Stomach smooth muscle (tissue), 2 donors: Measurements from ENCODE around the gene DVL2.
"Not testable (repeated sequence)": the region's sequence is repeated elsewhere in the genome, so short reads cannot be mapped to it uniquely, and the experiment has no call there.

Experiments
- H3K27ac ChIP-seq: one replicate; pipeline ENCODE4 v1.7.0; 2013; ENCODE audit warnings: mild to moderate bottlenecking, low read length, inconsistent platforms
- H3K27me3 ChIP-seq, 2 donors: one replicate each; pipeline ENCODE4 v1.7.0; 2013; ENCODE audit warnings: low read length in 2 of 2; ENCODE audit not compliant: insufficient read depth in 2 of 2, control insufficient read depth in 1 of 2
- H3K36me3 ChIP-seq, 2 donors: one replicate each; pipeline ENCODE4 v1.7.0; 2013; ENCODE audit warnings: low read length in 2 of 2; ENCODE audit not compliant: control insufficient read depth in 2 of 2, insufficient read depth in 2 of 2
- H3K4me1 ChIP-seq: one replicate; pipeline ENCODE4 v1.7.0; 2013; ENCODE audit warnings: low read length; ENCODE audit not compliant: control insufficient read depth, insufficient read depth
- H3K4me3 ChIP-seq, 2 donors: one replicate each; pipeline ENCODE4 v1.7.0; 2013; ENCODE audit warnings: low read length in 2 of 2
- H3K9ac ChIP-seq, 2 donors: one replicate each; pipeline ENCODE4 v1.7.0; 2013; ENCODE audit warnings: low read length in 2 of 2, mild to moderate bottlenecking in 1 of 2
- H3K9me3 ChIP-seq, 2 donors: one replicate each; pipeline ENCODE4 v1.7.0; 2013; ENCODE audit warnings: low read length in 2 of 2; ENCODE audit not compliant: control insufficient read depth in 2 of 2
- donor health status: healthy.
- donor health status: Pancreatic carcinoma.

Gene DVL2

GRCh38 chr17:7186241-7186640 lies 48.1 kb downstream of the DVL2 start:
- Histone ChIP-seq H3K36me3 (no peaks in the 10 kb centered on the region), H3K4me3 (no peak overlapping the region), H3K27me3 (no peaks in the 10 kb centered on the region), H3K27ac (no peak overlapping the region), H3K4me1 (peaks cover 3% of the 10 kb centered on the region), H3K9ac (no peak overlapping the region), H3K9me3 (no peaks in the 10 kb centered on the region)

GRCh38 chr17:7184647-7185046 lies 49.7 kb downstream of the DVL2 start:
- Histone ChIP-seq H3K9me3 (no peaks in the 10 kb centered on the region), H3K27ac (no peak overlapping the region), H3K9ac (no peak overlapping the region)

GRCh38 chr17:7184091-7184488 lies 50.2 kb downstream of the DVL2 start:
- H3K9ac ChIP-seq, result no peak overlapping the region
- H3K27ac ChIP-seq, result no peak overlapping the region

More at GRCh38 chr17:7184647-7185046, 49.7 kb downstream of the DVL2 start:
- no peaks in the 10 kb centered on the region for H3K36me3 ChIP-seq
- H3K4me3 ChIP-seq, result no peak overlapping the region
- peaks cover 3% of the 10 kb centered on the region for H3K4me1 ChIP-seq
- no peaks in the 10 kb centered on the region for H3K27me3 ChIP-seq

GRCh38 chr17:7183433-7184090 lies 50.8 kb downstream of the DVL2 start:
- no peak overlapping the region for H3K27ac ChIP-seq
- no peaks in the 10 kb centered on the region for H3K9me3 ChIP-seq
- peaks cover 0 to 2% of the 10 kb centered on the region in 2 donors for H3K27me3 ChIP-seq
- H3K9ac ChIP-seq, result no peak overlapping the region
- H3K4me3 ChIP-seq, result no peak overlapping the region
- H3K36me3 ChIP-seq, result no peaks in the 10 kb centered on the region
- H3K4me1 ChIP-seq, result peaks cover 3% of the 10 kb centered on the region

More at GRCh38 chr17:7184091-7184488, 50.2 kb downstream of the DVL2 start:
- H3K27me3 ChIP-seq, result peaks cover 0 to 1% of the 10 kb centered on the region in 2 donors
- no peaks in the 10 kb centered on the region for H3K9me3 ChIP-seq
- H3K4me1 ChIP-seq, result peaks cover 3% of the 10 kb centered on the region
- H3K36me3 ChIP-seq, result no peaks in the 10 kb centered on the region
- H3K4me3 ChIP-seq, result no peak overlapping the region

- H3K27ac ChIP-seq, H3K9ac ChIP-seq, H3K36me3 ChIP-seq, H3K9me3 ChIP-seq, H3K4me3 ChIP-seq: not testable (repeated sequence)
- H3K27me3 ChIP-seq, result peaks cover 11 to 14% of the 10 kb centered on the region in 2 donors
- peaks cover 15% of the 10 kb centered on the region for H3K4me1 ChIP-seq
Measured at GRCh38 chr17:7182101-7182500, 52.2 kb downstream of the DVL2 start.

GRCh38 chr17:7179317-7180254 lies 54.7 kb downstream of the DVL2 start, which contains the start of gene ASGR1:
TSS of gene ASGR1 (minus strand) at chr17:7179370. CDS start at chr17:7178563, 807 bp downstream.
- no peak within 1 kb of the TSS for H3K4me3 ChIP-seq
- no peaks in the 10 kb centered on the region for H3K36me3 ChIP-seq
- H3K27ac ChIP-seq, result no peak within 1 kb of the TSS
- H3K9ac ChIP-seq, result no peak within 1 kb of the TSS
- H3K27me3 ChIP-seq, result peaks cover 28 to 33% of the 10 kb centered on the region in 2 donors
- H3K9me3 ChIP-seq, result no peaks in the 10 kb centered on the region
- peaks cover 14% of the 10 kb centered on the region for H3K4me1 ChIP-seq

GRCh38 chr17:7178973-7179316 lies 55.4 kb downstream of the DVL2 start:
- Histone ChIP-seq H3K9ac (no peak overlapping the region), H3K4me1 (peaks cover 17% of the 10 kb centered on the region), H3K36me3 (no peaks in the 10 kb centered on the region), H3K27me3 (peaks cover 32 to 40% of the 10 kb centered on the region in 2 donors), H3K27ac (no peak overlapping the region), H3K9me3 (no peaks in the 10 kb centered on the region), H3K4me3 (no peak overlapping the region)

- Histone ChIP-seq H3K9ac (no peak overlapping the region), H3K27me3 (peaks cover 36 to 43% of the 10 kb centered on the region in 2 donors)
Measured at GRCh38 chr17:7177954-7178477, 56.3 kb downstream of the DVL2 start.

GRCh38 chr17:7177191-7177953 lies 56.9 kb downstream of the DVL2 start:
- H3K36me3 ChIP-seq, result no peaks in the 10 kb centered on the region
- peak overlapping the region; percentile 41 to 66 for H3K4me3 ChIP-seq
- H3K27ac ChIP-seq, result no peak overlapping the region
- H3K27me3 ChIP-seq, result peaks cover 36 to 43% of the 10 kb centered on the region in 2 donors
- peaks cover 19% of the 10 kb centered on the region for H3K4me1 ChIP-seq
- no peaks in the 10 kb centered on the region for H3K9me3 ChIP-seq
- no peak overlapping the region for H3K9ac ChIP-seq

More at GRCh38 chr17:7177954-7178477, 56.3 kb downstream of the DVL2 start:
- H3K4me1 ChIP-seq, result peaks cover 19% of the 10 kb centered on the region
- H3K36me3 ChIP-seq, result no peaks in the 10 kb centered on the region
- no peak overlapping the region for H3K27ac ChIP-seq
- H3K4me3 ChIP-seq, result peak overlapping the region; percentile 41 to 66
- H3K9me3 ChIP-seq, result no peaks in the 10 kb centered on the region

GRCh38 chr17:7176841-7177190 lies 57.5 kb downstream of the DVL2 start:
- H3K9me3 ChIP-seq, result no peaks in the 10 kb centered on the region
- no peaks in the 10 kb centered on the region for H3K36me3 ChIP-seq
- H3K27me3 ChIP-seq, result peaks cover 36 to 43% of the 10 kb centered on the region in 2 donors
- no peak overlapping the region for H3K9ac ChIP-seq
- H3K4me1 ChIP-seq, result peaks cover 19% of the 10 kb centered on the region
- peak overlapping the region; percentile 41 to 66 for H3K4me3 ChIP-seq
- no peak overlapping the region for H3K27ac ChIP-seq
